GM12874 (cell line): ENCODE measurements around the gene TMUB1.

Experiments
- TF ChIP-seq, protein P1 (sequence below): IDR thresholded peaks from 2 replicates; pipeline ENCODE4 v1.5.1; 2011; ENCODE audit warnings: low read depth, mild to moderate bottlenecking, control low read depth, low read length, moderate library complexity; ENCODE audit not compliant: insufficient read depth

The TMUB1 gene

DNA sequence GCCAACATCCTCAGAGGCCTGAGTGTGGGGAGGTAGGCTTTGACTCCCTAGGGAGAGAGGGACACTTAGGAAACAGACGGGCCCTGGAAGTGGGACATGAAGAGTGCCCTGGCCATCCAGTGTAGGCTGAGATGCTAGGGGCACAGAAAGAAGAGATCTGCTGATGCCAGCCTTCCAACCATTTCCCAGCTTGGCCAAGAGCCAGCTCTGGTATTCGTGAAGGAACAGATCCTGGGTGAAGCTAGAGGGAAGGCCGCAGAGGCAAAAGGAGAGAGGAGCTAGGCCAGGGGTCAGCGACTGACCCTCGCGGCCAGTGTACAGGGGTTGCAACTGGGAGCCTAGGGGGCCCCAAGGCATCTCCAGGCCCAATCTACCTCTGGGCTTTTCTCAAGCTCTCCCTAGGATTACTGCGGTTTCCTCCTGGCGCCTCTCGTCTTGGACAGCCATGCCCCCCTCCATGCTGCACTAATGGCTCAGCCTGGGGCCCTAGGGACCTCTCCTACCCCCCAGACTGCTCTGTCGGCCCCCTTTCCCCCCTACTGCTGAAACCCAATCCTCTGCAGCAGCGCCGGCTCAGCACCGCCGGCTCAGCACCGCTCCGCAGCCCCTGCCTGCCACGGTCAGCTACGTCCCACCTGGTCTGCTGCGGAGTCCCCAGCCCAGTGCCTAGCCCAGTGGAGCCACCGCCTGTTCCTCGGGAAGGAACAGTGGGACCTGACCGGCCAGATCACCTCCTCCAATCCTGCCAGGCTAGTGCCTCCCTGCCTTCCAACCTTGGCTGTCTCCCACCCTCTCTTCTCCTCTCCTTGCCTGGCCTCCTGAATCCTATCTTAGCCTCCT is 35.1 kb downstream of the TMUB1 start, which contains the start of gene ASIC3:
Gene ASIC3, plus strand, starts transcription at position 556 of the 840 bp plus-strand sequence. CDS start 355 bp downstream, outside the sequence.
- TF ChIP-seq, protein P1, sequence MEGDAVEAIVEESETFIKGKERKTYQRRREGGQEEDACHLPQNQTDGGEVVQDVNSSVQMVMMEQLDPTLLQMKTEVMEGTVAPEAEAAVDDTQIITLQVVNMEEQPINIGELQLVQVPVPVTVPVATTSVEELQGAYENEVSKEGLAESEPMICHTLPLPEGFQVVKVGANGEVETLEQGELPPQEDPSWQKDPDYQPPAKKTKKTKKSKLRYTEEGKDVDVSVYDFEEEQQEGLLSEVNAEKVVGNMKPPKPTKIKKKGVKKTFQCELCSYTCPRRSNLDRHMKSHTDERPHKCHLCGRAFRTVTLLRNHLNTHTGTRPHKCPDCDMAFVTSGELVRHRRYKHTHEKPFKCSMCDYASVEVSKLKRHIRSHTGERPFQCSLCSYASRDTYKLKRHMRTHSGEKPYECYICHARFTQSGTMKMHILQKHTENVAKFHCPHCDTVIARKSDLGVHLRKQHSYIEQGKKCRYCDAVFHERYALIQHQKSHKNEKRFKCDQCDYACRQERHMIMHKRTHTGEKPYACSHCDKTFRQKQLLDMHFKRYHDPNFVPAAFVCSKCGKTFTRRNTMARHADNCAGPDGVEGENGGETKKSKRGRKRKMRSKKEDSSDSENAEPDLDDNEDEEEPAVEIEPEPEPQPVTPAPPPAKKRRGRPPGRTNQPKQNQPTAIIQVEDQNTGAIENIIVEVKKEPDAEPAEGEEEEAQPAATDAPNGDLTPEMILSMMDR: no peak

DNA sequence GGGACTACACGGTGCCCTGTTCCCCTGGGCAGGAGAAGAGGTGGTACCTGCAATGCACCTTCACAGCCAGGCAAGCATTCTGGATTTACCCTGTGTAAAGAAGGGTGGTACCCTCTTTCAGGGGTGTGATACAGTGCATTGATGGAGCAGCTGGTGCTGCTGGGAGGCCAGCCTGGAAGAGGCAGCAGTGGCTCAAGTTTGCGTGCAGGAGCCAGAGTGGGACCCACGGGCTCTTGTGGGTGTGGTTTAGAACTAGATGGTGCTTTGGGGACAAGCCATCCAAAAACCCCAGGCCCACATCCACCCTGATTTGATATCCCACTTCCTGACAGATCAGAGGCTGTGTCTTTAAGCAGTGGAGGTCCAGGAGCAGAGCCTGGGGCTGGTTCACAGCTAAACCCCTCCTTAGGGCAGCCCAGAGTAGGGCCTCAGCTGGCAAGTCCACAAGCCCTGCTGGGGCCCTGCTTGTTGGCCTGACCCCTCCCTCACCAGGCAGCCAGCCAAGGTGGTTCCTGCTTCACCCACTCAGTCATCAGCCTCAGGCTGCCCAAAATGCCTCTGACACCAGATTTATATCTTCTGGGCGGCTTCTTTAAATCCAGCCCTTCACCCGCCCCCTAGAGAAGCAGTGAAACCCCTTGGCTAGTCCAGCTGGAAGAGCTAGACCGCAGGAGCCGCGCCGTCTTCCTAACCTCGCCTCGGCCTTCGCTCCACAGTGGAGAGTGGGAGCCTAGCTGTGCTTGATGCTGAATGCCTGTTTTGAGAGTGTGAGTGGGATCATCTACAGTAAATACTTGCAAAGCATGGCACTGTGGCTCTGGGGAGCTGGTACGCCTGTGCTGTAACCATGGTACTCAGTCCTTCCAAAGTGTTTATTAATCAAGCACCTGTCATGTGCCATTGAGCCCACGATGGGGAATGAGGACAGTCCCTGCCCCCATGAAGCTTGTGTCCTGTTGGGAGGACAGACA is 36.4 kb downstream of the TMUB1 start:
- TF ChIP-seq, protein P1: no peak

DNA sequence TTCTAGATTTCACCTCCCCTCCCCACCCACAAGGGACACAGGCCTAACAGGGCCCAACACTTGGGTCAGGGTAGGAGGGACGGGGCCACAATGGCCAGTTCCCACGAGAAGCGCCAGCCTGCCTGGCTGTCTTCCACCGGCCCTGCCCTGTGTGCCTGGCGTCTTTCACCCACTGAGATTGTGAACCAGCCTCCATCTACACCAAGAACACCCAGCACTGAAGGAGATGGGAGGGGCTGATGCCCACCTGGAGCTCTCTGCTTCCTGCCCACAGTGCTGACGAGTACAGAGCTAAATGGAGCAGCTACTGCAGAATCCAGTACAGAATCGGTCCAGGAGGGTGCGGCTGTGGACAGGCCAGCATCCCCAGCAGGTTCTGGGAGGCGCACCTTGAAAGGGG is 37.3 kb downstream of the TMUB1 start:
- TF ChIP-seq, protein P1: no peak

DNA sequence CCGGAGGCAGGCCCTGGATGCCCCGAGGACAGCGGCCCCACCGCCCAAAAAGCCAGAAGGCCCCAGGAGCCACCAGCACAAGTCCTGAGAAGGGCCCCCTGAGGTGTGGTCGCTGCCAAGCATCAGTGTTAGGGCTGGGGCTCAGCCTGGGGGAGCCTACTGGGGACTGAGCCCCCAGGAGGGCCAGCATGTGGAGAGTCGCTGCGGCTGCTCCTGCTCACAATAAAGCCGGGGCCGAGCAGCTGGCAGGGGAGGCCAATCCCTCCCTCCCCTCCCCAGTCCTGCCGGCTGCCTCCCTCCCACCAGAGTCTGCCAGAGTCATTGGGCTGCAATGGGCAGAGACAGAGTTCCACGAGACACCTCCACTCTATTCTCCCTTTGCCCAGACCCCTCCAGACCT is 38.0 kb downstream of the TMUB1 start:
- TF ChIP-seq, protein P1: no peak

DNA sequence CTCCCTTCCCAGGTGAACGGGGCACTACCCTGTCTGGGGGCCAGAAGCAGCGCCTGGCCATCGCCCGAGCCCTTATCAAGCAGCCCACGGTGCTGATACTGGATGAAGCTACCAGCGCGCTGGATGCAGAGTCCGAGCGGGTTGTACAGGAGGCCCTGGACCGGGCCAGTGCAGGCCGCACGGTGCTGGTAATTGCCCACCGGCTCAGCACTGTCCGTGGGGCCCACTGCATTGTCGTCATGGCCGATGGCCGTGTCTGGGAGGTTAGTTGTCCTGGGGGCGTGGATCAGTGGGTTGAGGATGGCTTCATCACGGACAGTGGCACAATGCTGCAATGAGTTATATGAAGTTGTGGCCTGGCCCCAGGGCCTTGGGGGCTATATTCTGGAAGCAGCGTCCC is 39.3 kb downstream of the TMUB1 start:
- TF ChIP-seq, protein P1: no peak

DNA sequence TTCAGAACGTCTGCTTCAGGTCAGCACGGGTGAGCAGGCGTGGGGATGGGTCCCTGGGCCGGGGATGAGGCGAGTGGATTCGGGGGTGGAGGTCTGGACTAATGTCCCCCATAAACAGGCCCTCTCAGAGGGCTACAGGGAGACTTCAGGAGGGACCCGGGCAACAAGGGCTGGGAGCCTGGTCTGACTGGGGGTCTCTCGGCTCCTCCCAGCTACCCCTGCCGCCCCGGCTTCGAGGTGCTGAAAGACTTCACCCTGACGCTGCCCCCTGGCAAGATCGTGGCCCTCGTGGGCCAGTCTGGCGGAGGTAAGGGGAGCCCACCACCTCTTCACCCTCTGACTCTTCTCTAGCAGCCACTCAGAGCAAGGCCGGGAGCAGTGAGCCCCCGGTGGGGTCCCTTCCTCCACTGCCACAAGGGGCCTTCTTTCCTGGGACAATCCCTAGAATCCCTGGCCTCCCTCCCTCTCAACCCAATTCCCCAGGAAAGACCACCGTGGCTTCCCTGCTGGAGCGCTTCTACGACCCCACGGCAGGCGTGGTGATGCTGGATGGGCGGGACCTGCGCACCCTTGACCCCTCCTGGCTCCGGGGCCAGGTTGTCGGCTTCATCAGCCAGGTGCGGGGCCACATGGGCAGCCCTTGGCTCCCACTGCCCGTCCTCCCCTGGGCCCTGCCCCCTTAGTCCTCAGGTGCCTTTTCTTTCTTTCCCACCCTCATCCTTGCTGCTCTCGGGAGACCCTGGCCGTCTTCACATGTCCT is 42.5 kb downstream of the TMUB1 start:
- TF ChIP-seq, protein P1: no peak
